Esophagus muscularis mucosa (tissue), 4 donors: ENCODE data around the gene CCNA2. TPM values are rescaled to one million over a fixed set of nuclear protein-coding genes. Genes with fewer than 3 reads are reported as not detected.

Experiments
- DNase-seq: peaks from one replicate; pipeline ENCODE4 v3.0.0-alpha.2; 2017; ENCODE audit errors: extremely low spot score
- H3K27ac ChIP-seq, 4 donors: fragments of 200-600 bp; sonication (generic); replicated peaks in 1 of 4; 1 replicate in 3 of 4; 2 replicates in 1 of 4; pipeline ENCODE4 v1.5.1; 2016 to 2019; ENCODE audit warnings: mild to moderate bottlenecking in 1 of 4
- H3K27me3 ChIP-seq, 4 donors: fragments of 200-600 bp; sonication (generic); one replicate each; pipeline versions ENCODE4 v1.5.1 to v1.6.0; 2016 to 2019
- H3K36me3 ChIP-seq, 4 donors: fragments of 200-600 bp; sonication (generic); one replicate each; pipeline ENCODE4 v1.5.1; 2016 to 2019
- H3K4me1 ChIP-seq, 4 donors: fragments of 200-600 bp; sonication (generic); one replicate each; pipeline ENCODE4 v1.5.1; 2016 to 2019
- H3K4me3 ChIP-seq, 4 donors: fragments of 200-600 bp; sonication (generic); 1 replicate in 2 of 4; 2 replicates in 2 of 4; pipeline ENCODE4 v1.5.1; 2016 to 2019; ENCODE audit warnings: mild to moderate bottlenecking in 4 of 4, moderate library complexity in 1 of 4
- H3K9me3 ChIP-seq, 4 donors: fragments of 200-600 bp; sonication (generic); 1 replicate in 3 of 4; 2 replicates in 1 of 4; pipeline ENCODE4 v1.5.1; 2016 to 2019
- EP300 ChIP-seq: sonication (generic); formaldehyde crosslinking; IDR thresholded peaks from one replicate; pipeline ENCODE4 v1.6.1; 2017; ENCODE audit warnings: antibody characterized with exemption
- POLR2A ChIP-seq: fragments of 450-650 bp; IDR thresholded peaks from one replicate; pipeline ENCODE4 v1.6.1; 2017; ENCODE audit warnings: antibody characterized with exemption, moderate library complexity, mild to moderate bottlenecking, low read depth
- POLR2AphosphoS5 ChIP-seq, 2 donors: sonication (generic); formaldehyde crosslinking; IDR thresholded peaks; one replicate each; pipeline ENCODE4 v1.6.1; 2017; ENCODE audit warnings: antibody characterized with exemption in 2 of 2
- WGBS: methylation state at CpG from one replicate; pipeline ENCODE4 v1.1.5; 2018; 5-methylcytosine and 5-hydroxymethylcytosine counted together
- intact Hi-C: fragments of 100-400 bp; cut with DNase I; formaldehyde crosslinking; loops from one replicate; pipeline ENCODE4 v1.15.1; 2023
- total RNA-seq, 4 donors: library from RNA; depleted of rRNA; stranded (reverse); fragments of >200 nt; gene quantifications; one replicate each; pipeline versions ENCODE4 v1.1.0 to v1.2.1, GENCODE V29; 2016
- TF ChIP-seq, protein P1 (sequence below), 3 experiments: fragments of 200-600 bp in 2 of 3; fragments of 450-650 bp in 1 of 3; sonication (generic) in 2 of 3; IDR thresholded peaks; one replicate each; pipeline ENCODE4 v1.5.1; 2017 to 2019; ENCODE audit warnings: antibody characterized with exemption in 3 of 3, mild to moderate bottlenecking in 2 of 3, moderate library complexity in 1 of 3

Gene CCNA2
- total RNA-seq, 4 donors from 2014 or later, result 0.17 to 0.98 (median 0.54) TPM

DNA sequence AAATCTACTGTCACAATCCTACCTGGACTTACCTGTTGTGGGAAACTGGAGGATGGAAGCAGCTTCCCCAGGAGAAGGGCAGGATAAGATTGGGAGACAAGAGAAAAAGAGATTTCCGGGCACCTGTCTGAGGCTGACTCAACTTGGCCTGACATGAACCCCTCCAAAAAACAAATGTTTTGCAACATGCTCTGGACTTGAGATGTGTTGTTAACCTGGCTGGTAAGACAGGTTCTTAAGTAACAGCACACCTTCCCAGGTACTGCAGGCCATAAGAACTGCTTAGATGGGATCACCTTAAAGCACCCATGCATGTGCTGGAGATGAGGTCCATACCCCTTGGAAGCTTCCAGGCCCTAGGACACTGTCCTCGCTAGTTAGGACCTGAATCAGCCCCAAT lies 54.3 kb downstream of the CCNA2 start:
- intact Hi-C loops, result no loop called here
- Histone ChIP-seq H3K4me1 (peaks cover 5 to 12% (median 10%) of the 10 kb centered on the region in 4 donors), H3K4me3 (no peak overlapping the region), H3K9me3 (no peaks in the 10 kb centered on the region), H3K36me3 (no peaks in the 10 kb centered on the region), H3K27ac (no peak overlapping the region), H3K27me3 (peaks cover 0 to 26% (median 9%) of the 10 kb centered on the region in 4 donors)
- DNase-seq, result no peak
- no peak for TF ChIP-seq POLR2A
- TF ChIP-seq, protein P1, sequence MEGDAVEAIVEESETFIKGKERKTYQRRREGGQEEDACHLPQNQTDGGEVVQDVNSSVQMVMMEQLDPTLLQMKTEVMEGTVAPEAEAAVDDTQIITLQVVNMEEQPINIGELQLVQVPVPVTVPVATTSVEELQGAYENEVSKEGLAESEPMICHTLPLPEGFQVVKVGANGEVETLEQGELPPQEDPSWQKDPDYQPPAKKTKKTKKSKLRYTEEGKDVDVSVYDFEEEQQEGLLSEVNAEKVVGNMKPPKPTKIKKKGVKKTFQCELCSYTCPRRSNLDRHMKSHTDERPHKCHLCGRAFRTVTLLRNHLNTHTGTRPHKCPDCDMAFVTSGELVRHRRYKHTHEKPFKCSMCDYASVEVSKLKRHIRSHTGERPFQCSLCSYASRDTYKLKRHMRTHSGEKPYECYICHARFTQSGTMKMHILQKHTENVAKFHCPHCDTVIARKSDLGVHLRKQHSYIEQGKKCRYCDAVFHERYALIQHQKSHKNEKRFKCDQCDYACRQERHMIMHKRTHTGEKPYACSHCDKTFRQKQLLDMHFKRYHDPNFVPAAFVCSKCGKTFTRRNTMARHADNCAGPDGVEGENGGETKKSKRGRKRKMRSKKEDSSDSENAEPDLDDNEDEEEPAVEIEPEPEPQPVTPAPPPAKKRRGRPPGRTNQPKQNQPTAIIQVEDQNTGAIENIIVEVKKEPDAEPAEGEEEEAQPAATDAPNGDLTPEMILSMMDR (IDR thresholded peaks at IDR 0.05), result no peak
- TF ChIP-seq EP300, result no peak
- TF ChIP-seq POLR2AphosphoS5 (IDR thresholded peaks at IDR 0.05), result no peak
- 87% methylated on average over 2 of the region's 2 CpGs for WGBS

DNA sequence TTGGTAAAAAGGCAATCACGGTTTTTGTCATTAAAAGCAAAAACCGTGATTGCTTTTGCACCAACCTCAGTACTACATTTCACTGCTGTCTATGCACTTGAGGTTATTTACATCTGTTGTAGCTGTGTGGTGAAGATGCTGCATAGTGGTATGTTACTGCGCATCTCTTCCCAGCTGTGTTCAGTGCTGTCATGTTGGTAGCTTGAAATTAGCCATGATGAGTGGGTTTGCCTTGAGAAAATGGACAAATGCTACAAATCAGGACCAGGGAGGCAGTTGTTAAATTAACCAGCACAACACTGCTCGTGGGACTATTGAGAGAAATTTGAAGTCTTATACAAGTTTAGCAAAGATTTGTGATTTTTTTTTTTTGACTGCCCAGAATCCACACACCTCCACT lies 56.5 kb downstream of the CCNA2 start:
- no peak overlapping the region for H3K27ac ChIP-seq
- peaks cover 0 to 40% (median 10%) of the 10 kb centered on the region in 4 donors for H3K27me3 ChIP-seq
- H3K4me3 ChIP-seq, result no peak overlapping the region
- no peaks in the 10 kb centered on the region for H3K36me3 ChIP-seq
- no peaks in the 10 kb centered on the region for H3K9me3 ChIP-seq
- no peak for DNase-seq
- TF ChIP-seq EP300 (no peak), POLR2A (no peak), POLR2AphosphoS5 (IDR thresholded peaks at IDR 0.05) (no peak)
- TF ChIP-seq, protein P1 (IDR thresholded peaks at IDR 0.05), result no peak
- peaks cover 5 to 12% (median 10%) of the 10 kb centered on the region in 4 donors for H3K4me1 ChIP-seq
- intact Hi-C loops, result no loop called here
- WGBS, result 95% methylated on average over 4 of the region's 4 CpGs

Other genes with a start within 250 kb of the CCNA2 start
- 100 to 1,000 TPM; 242 to 338 (median 270) TPM for gene ANXA5, start 126.9 kb downstream of the CCNA2 start, total RNA-seq
- 1 to 10 TPM in 1 of 4 donors, under 1 TPM in 3; 0.46 to 1.2 (median 0.66) TPM for gene SMIM43, start 58.7 kb downstream of the CCNA2 start, total RNA-seq
- 10 to 100 TPM; 10.1 to 21.6 (median 13.9) TPM for gene EXOSC9, start 22.6 kb downstream of the CCNA2 start, total RNA-seq
- 10 to 100 TPM; 14.3 to 17.9 (median 15.2) TPM for gene BBS7, start 46.6 kb upstream of the CCNA2 start, total RNA-seq
- under 1 TPM; 0.42 to 0.71 (median 0.62) TPM for gene TRPC3, start 128.2 kb upstream of the CCNA2 start, total RNA-seq